GM19238 (cell line): ENCODE measurements around the gene LANCL1.

ENCODE experiments used
- DNase-seq: peaks from one replicate; pipeline ENCODE4 v3.0.0; 2011; ENCODE audit warnings: low spot score; ENCODE audit not compliant: insufficient read length

Gene LANCL1

GRCh38 chr2:210476194-210477128 is at the start of gene LANCL1:
TSS of gene LANCL1 (minus strand) at chr2:210476759. CDS start at chr2:210476396, 363 bp downstream.
- DNase-seq, result peak; percentile 82

DNA sequence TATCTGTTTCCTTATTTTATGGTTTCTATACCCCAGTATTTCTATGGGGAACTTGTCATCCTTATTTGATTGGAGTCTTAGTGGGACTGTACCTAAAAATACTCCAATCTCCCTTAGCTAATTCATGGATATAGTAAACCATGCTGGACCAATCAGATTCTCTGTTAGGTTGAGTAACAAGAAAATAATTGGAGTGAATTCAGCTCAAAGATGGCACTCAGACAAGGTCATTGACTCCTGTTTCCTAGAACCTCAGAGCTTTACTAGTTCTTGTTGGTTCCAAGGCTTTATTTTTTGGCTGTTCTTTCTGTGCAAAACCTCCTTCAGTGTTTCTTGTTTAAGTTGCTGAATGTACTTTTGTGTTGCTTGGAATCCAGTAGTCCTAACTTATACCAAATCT is 48.0 kb upstream of the LANCL1 start:
- DNase-seq, result no peak

DNA sequence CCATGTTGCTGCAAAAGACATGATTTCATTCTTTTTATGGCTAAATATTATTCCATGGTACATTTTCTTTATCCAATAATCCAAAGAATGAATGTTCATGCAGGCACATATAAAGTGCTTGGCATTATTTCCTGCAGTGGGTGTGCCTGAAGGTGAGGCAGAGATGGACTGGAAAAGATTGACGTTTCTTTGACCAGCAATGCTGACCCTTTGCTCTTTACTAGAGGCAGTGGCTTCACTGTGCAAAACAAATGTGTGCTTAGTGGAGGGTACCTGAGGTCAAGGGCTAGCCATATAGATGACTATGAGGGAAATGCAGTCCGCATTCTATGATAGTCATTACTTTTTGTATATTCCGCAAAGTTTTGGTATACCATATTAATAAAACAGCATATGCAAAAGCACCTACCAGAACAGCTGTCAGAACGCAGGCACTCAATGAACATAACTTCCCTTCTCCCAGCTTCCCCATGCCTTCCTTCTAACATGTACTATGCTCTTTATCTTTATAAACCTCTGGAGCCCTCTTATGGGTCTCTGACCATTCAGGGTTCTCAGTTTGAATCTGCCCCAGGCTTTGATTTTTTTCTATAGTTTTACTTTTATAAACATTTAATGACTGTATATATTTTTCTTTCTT is 47.2 kb upstream of the LANCL1 start:
- no peak for DNase-seq

- DNase-seq, result no peak
Observed at GRCh38 chr2:210522399-210522798, 45.8 kb upstream of the LANCL1 start.

- no peak for DNase-seq
Observed at GRCh38 chr2:210519594-210519993, 43.0 kb upstream of the LANCL1 start.

GRCh38 chr2:210517264-210517663 is 40.7 kb upstream of the LANCL1 start:
- DNase-seq, result no peak

- DNase-seq, result no peak
Observed at GRCh38 chr2:210515911-210516310, 39.4 kb upstream of the LANCL1 start.

GRCh38 chr2:210503725-210504191 is 27.2 kb upstream of the LANCL1 start:
- DNase-seq, result no peak

- DNase-seq, result peak; percentile 7
Observed at GRCh38 chr2:210503001-210503623, 26.6 kb upstream of the LANCL1 start.

GRCh38 chr2:210496512-210496911 is 20.0 kb upstream of the LANCL1 start:
- no peak for DNase-seq

GRCh38 chr2:210493528-210493927 is 17.0 kb upstream of the LANCL1 start:
- no peak for DNase-seq

DNA sequence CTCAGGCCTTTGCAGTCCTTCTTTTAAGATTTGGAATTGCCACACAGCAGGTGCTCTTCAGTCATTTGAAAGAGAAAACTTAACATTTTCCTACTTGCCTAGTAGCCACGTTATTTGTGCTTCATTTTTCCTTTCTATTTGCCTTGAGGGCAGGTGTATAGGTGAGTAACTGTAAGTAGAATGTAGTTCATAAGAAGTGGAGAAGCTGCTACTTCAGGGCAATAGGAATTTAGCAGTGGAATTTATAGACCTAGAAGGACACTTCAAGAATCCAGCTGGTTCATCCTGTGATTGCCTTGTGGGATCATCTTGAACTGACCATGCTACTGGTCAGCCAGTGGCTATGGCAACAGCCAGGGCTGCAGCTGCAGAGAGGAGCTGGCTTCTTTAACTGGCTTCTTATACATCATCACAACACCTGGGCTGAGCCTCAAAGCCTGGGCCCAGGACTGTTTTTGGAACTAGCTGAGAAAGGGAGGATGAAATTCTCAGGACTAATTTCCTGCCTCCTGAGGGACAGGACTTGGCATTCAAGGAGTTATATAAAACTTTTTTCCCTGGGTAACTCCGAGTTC is 5.1 kb upstream of the LANCL1 start:
- DNase-seq, result no peak

DNA sequence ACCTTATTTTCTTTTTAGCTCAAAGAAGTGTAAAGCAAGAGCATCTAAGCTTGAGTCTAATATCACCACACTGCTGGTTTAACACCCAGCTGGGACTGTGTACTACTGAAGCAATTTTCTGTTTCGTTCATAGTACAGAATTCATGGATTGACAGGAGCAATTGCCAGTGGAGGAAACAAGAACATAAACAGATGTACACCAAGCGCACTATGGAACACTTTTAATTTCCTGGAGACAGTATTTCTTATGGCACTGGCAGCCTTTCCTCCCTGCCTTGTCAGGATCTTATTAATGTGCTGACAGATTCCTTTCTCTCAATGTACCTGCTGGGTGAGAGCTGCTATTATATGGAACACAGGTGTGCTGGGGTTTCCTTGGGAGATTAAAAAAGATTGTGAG is 4.2 kb upstream of the LANCL1 start:
- DNase-seq, result no peak

- no peak for DNase-seq
Observed at GRCh38 chr2:210480079-210480478, 3.5 kb upstream of the LANCL1 start.

DNA sequence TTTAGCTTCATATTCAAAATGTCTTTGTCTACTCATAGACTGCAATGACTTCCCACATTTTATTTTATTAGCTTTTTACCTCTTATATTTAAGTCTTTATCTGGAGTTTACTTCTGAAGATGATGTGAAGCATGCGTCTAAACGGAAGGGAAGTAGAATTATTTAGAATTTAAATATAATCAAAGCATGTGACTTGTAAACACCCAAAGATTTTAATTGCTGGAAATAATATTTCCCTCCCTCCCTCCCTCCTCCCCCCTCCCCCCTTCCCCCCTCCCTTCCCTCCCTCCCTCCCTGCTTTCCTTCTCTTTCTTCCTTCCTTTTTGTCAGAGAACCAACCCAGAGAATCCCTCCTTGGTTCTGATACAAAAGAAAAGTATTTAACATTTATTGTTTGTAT is 2.1 kb upstream of the LANCL1 start:
- DNase-seq, result no peak

GRCh38 chr2:210477496-210477895 is 937 bp upstream of the LANCL1 start:
- DNase-seq, result no peak

DNA sequence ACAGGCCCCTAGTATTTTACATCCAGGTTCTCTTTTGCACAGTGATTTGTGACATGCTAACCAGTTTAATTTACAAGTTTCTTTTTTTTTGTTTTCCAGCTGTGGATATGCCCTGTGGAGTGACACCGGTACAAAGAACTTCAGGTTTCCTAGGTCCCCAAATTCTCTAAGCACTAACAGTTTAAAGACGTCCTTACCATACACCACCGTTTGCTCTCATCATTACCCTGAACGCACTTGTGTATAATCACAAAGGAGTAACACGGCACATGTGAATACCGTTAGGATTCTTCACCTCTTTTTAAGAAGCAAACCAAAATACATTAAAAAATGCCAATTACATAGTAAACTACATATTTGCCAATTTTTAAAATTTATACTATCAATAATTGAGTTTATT is 853 bp downstream of the LANCL1 start:
- DNase-seq, result no peak

- DNase-seq, result no peak
Observed at GRCh38 chr2:210474776-210475175, 1.8 kb downstream of the LANCL1 start.

GRCh38 chr2:210461401-210461800 is 15.2 kb downstream of the LANCL1 start:
- no peak for DNase-seq

- DNase-seq, result no peak
Observed at GRCh38 chr2:210460322-210461227, 16.0 kb downstream of the LANCL1 start.

DNA sequence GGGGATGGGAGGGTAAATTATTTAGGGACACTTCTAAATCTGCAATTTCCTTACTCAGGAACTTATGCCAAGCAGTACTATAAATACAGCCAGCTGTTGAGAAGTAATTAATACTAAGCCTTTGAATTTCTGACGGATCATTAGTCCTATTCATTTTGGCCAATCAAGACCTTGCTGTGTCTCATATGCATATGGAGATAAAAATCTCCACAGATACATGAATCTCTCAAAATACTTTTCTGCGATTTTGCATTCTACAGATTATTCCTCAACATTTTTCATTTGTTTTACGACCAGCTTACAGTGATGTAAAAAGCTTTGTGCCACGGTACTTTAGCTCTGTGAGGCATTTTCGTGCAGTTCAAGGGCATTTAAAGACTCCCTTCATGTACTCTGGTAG is 16.7 kb downstream of the LANCL1 start:
- DNase-seq, result no peak
